ENCODE results near the gene COL5A3. TPM values are rescaled to one million over a fixed set of nuclear protein-coding genes. Genes with fewer than 3 reads are reported as not detected.

COL5A3 gene
- total RNA-seq, 6 experiments from 2014 or later: 1.3 to 3.7 (median 1.4) TPM

GRCh38 chr19:9945319-9945966 lies 64.9 kb downstream of the COL5A3 start:
- TF ChIP-seq, protein P1, sequence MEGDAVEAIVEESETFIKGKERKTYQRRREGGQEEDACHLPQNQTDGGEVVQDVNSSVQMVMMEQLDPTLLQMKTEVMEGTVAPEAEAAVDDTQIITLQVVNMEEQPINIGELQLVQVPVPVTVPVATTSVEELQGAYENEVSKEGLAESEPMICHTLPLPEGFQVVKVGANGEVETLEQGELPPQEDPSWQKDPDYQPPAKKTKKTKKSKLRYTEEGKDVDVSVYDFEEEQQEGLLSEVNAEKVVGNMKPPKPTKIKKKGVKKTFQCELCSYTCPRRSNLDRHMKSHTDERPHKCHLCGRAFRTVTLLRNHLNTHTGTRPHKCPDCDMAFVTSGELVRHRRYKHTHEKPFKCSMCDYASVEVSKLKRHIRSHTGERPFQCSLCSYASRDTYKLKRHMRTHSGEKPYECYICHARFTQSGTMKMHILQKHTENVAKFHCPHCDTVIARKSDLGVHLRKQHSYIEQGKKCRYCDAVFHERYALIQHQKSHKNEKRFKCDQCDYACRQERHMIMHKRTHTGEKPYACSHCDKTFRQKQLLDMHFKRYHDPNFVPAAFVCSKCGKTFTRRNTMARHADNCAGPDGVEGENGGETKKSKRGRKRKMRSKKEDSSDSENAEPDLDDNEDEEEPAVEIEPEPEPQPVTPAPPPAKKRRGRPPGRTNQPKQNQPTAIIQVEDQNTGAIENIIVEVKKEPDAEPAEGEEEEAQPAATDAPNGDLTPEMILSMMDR (IDR thresholded peaks at IDR 0.05): peak; percentile 63
- peaks cover 33% of the 10 kb centered on the region for H3K4me1 Mint-ChIP-seq (ENCODE audit: low read depth)
- peaks cover 7% of the 10 kb centered on the region for H3K27me3 Mint-ChIP-seq (ENCODE audit: insufficient read depth)
- H3K36me3 Mint-ChIP-seq (ENCODE audit: low read depth): peaks cover 6% of the 10 kb centered on the region; the same call in 1 of the 2 replicates
- H3K27ac Mint-ChIP-seq: peak overlapping the region; percentile 98
- H3K4me3 Mint-ChIP-seq: peak overlapping the region; percentile 68
- peaks cover 17% of the 10 kb centered on the region; the same call in 1 of the 2 replicates for H3K9me3 Mint-ChIP-seq
- peak; percentile 97 for DNase-seq

GRCh38 chr19:9943744-9944143 lies 66.6 kb downstream of the COL5A3 start:
- Mint-ChIP-seq H3K27me3 (ENCODE audit: insufficient read depth) (peaks cover 12% of the 10 kb centered on the region), H3K9me3 (peaks cover 17% of the 10 kb centered on the region; the same call in 1 of the 2 replicates), H3K36me3 (ENCODE audit: low read depth) (peaks cover 11% of the 10 kb centered on the region), H3K27ac (no peak overlapping the region), H3K4me3 (no peak overlapping the region), H3K4me1 (ENCODE audit: low read depth) (peaks cover 32% of the 10 kb centered on the region)
- TF ChIP-seq, protein P1 (IDR thresholded peaks at IDR 0.05): no peak
- no peak for DNase-seq

- H3K36me3 Mint-ChIP-seq (ENCODE audit: low read depth): peaks cover 11% of the 10 kb centered on the region
- H3K9me3 Mint-ChIP-seq: peaks cover 17% of the 10 kb centered on the region; the same call in 1 of the 2 replicates
- H3K4me1 Mint-ChIP-seq (ENCODE audit: low read depth): peaks cover 27% of the 10 kb centered on the region
- TF ChIP-seq, protein P1 (IDR thresholded peaks at IDR 0.05): no peak
- H3K27me3 Mint-ChIP-seq (ENCODE audit: insufficient read depth): peaks cover 20% of the 10 kb centered on the region
- DNase-seq: no peak
- H3K27ac Mint-ChIP-seq: no peak overlapping the region
- H3K4me3 Mint-ChIP-seq: no peak overlapping the region
Measured at GRCh38 chr19:9941671-9942070, 68.6 kb downstream of the COL5A3 start.

DNA sequence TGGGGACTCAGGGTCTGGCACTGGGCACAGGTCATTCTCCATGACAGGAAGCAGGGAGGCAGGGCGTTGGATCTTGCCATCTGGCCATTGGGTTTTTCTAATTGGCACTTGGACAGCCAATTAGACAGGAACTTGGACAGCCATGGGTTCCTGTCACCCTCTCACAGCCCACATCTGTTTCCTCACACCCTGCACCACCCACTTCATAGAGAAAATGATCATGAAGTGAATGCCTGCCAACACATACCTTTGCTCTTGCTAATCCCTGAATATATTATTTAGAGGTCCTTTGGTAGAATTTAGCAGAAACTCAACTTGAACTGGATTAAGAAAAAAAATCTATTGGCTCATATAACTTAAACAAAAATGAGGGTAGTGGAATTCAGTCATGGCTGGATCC lies 69.1 kb downstream of the COL5A3 start:
- peak; percentile 24 for DNase-seq
- Mint-ChIP-seq H3K27me3 (ENCODE audit: insufficient read depth) (peaks cover 20% of the 10 kb centered on the region), H3K9me3 (peaks cover 17% of the 10 kb centered on the region; the same call in 1 of the 2 replicates), H3K36me3 (ENCODE audit: low read depth) (peaks cover 11% of the 10 kb centered on the region), H3K4me3 (no peak overlapping the region), H3K27ac (no peak overlapping the region), H3K4me1 (ENCODE audit: low read depth) (peaks cover 27% of the 10 kb centered on the region)
- TF ChIP-seq, protein P1 (IDR thresholded peaks at IDR 0.05): no peak

GRCh38 chr19:9940778-9941177 lies 69.5 kb downstream of the COL5A3 start:
- Mint-ChIP-seq H3K36me3 (ENCODE audit: low read depth) (peaks cover 11% of the 10 kb centered on the region), H3K4me1 (ENCODE audit: low read depth) (peaks cover 28% of the 10 kb centered on the region), H3K27ac (no peak overlapping the region), H3K27me3 (ENCODE audit: insufficient read depth) (peaks cover 22% of the 10 kb centered on the region), H3K9me3 (peaks cover 17% of the 10 kb centered on the region; the same call in 1 of the 2 replicates), H3K4me3 (no peak overlapping the region)
- TF ChIP-seq, protein P1 (IDR thresholded peaks at IDR 0.05): no peak
- DNase-seq: peak; percentile 62

Data from HFFc6 (cell line).